ENCODE results near the gene GALNT4.

Gene GALNT4

GRCh38 chr12:89524541-89525304, at the start of gene GALNT4:
Gene GALNT4 (minus strand): TSS chr12:89524796. CDS start chr12:89524549, 247 bp downstream.
- peak; percentile 53 for DNase-seq (ENCODE audit: low read depth)

- DNase-seq (ENCODE audit: low read depth) = no peak
Observed at GRCh38 chr12:89573051-89573810, 48.6 kb upstream of the GALNT4 start.

DNA sequence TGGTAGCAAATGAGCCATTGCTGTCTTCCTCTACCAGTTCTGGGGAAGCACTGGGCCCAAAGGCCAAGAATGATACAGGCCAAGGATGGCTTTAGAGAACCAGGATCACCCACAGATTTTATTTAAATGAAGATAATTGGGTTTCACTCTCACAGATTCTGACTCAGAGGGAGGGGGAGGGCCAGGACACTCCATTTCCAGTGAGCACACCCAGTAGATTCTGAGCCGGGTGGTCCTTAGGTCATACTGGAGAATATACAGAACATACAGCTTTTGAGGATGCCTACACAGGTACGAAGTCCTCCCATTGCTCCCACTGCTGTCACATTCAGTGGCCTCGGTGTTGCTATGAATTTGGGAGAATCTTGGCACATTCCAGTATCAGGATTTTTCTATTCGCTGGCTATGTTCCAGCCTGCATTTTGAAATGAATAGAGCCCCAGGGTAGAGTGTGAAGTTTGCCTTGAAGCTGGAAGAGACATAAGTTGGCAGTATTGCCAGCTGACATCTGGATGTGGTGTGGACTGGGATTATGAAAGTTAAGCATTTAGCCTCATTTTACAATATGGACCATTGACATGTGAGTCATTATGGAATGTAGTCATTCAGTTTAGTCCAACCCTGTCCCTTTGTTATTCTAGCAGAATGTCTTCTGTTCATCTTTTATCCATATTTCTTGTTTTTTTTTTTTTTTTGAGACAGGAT, 47.0 kb upstream of the GALNT4 start:
- no peak for DNase-seq (ENCODE audit: low read depth)

- DNase-seq (ENCODE audit: low read depth) = no peak
Observed at GRCh38 chr12:89568484-89568883, 43.9 kb upstream of the GALNT4 start.

GRCh38 chr12:89567691-89568239, 43.2 kb upstream of the GALNT4 start:
- DNase-seq (ENCODE audit: low read depth) = no peak

DNA sequence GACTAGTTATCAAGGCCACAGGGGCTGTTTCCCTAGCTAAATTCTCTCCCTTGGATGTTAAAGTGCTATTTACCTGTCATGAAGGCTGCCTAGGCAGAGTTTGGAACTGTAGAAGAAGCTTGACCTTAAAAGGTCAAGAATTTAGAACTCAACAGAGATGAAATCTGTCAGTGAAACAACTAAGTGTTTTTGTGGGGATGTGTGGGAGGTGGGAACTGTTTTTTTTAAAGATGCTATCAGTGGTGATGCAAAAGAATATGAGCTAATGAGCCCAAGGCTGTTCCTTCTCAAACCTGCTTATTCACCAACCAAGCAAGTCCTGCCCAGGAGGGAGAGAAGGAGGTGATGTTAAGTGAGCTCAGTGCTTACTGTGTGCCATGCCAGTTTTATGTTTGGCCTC, 42.0 kb upstream of the GALNT4 start:
- no peak for DNase-seq (ENCODE audit: low read depth)

- DNase-seq (ENCODE audit: low read depth) = no peak
Observed at GRCh38 chr12:89565002-89565401, 40.4 kb upstream of the GALNT4 start.

DNA sequence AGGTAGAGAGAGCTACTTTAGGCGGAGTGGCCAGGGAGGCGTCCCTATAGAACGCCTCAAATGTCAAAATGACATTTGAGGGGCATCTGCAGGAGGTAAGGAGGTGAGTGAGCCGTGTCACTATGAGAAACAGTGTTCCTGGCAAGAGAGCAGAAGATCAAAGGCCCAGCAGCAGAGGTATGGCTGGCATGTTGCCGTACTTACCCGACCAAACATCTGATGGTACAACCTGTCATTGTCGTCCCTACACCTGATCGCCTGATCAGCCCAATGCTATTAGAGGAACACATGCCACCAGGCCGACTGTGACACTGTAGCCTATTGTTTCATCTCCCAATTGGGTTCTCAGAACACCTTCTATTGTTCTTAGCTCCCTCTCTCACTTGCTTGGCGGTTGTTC, 35.2 kb upstream of the GALNT4 start:
- DNase-seq (ENCODE audit: low read depth) = no peak

DNA sequence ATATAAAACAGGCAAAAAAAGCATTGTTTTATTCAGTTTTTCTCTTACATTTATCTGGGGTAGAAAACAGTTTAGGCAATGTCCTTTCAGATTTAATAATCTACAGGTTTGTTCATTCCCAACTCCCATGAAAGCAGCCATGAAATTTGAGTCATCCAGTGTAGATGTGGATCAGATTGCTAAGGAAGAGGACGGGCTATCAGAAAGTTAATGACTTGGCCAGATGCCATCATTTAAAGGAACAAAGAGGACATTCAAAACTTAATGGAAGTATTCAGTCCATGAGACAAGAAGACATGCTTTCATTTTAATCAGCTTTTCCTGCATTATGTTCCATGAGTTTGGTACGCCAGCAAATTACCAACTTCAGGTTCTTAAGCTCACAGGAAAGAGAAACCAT, 32.4 kb upstream of the GALNT4 start:
- DNase-seq (ENCODE audit: low read depth) = no peak

DNA sequence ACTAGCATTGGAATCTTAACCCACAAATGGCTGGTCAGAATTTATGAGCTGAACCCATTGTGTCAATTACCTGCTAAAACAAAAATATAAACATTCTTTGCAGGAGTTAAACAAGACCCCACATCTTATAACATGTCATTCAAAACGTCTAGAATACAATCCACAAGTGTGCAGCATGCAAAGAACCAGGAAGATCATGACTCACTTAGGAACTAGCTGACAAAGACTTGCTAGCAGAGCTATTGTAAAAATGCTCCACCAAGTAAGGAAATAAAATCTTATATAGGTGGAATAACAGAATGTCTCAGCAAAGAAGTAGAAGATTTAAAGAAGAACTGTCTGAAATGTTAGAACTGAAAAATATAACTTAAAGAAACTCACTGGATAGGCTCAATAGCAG, 27.8 kb upstream of the GALNT4 start:
- DNase-seq (ENCODE audit: low read depth) = no peak

DNA sequence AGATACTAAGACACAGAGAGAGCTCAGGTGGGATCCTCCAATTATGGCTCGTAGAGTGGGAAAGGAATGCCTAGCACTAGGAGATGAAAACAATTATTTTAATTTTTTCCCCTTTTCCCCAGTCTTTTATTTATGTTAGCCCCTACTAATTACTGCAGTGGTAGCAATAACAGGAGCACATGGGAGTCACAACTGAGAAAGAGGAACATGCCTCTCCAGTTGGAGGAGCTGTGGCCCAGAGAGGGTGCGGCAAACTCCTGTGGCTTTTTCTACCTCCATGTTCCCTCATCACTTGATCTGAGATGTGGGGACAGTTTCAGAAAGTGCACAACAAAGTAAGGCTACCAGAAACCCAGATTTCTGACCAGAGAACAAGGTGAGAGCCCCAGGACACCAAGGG, 27.2 kb upstream of the GALNT4 start:
- no peak for DNase-seq (ENCODE audit: low read depth)

DNA sequence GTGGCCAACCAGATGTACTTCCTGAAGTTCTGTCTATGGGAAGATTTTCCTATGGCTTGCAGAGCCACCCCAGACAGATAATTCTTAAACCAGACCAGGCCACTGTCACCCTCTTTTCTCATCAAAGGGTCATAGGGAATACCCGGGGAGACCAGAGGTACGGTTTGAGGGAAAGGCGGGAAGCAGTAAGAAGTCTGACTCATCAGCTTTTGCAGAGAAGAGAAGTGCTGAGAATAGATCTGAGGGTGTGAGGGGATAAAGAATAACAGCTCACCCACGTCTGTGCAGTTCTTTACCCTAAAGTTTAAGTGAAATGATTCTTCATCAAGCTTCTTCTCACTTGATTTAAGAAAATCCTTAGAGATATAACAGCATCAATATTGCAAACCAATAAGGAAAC, 22.5 kb upstream of the GALNT4 start:
- no peak for DNase-seq (ENCODE audit: low read depth)

DNA sequence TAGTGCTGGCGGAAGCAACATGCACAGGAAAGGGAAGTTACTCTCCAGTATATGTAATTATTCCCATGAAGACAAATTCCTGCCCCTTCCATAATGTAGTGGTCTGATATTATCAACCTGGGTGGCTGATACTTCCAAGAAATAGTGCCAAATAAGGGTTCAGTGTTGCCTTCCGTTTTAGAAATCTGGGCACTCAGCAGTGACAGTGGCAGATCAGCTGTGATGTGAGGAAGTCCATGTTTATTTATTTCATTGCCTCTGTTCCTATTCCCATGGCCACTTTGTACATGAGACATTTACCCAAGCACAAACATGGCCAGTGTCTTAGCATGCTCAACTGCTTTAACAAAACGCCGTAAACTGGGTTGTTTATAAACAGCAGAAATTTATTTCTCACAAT, 21.6 kb upstream of the GALNT4 start:
- no peak for DNase-seq (ENCODE audit: low read depth)

GRCh38 chr12:89544681-89545184, 20.1 kb upstream of the GALNT4 start:
- no peak for DNase-seq (ENCODE audit: low read depth)

GRCh38 chr12:89544022-89544421, 19.4 kb upstream of the GALNT4 start:
- DNase-seq (ENCODE audit: low read depth) = no peak

DNA sequence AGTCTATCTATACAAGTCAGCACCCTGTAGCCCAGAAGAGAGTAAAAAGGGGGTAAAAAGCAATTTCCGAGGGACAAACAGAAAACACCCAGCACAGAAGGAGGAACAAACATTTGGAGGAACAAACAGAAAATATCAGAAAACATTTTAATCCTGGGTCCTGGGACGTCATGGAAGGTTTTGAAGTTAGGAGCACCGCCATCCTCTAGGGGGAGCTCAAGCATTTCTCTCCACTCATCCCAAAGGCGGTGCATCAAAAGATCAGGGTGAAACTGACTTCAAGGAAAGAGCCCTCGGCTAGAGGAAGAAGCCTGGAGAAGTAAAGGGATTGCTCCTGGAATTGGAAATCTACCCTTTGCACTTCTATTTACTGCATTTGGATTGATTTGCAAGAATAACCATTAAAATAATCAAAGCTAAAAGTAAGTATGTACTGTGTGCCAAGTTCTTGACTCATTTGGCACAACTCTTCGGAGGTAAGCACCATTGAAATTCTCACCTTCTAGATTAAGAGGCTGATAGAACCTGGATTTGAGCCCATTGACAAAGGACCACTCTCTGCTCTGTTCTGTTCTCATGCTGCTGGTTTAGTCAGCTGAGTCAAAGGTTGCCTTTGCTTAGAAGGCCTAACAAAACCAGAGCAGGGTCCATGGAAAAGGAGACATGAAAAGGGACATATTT, 18.5 kb upstream of the GALNT4 start:
- DNase-seq (ENCODE audit: low read depth) = peak; percentile 51

GRCh38 chr12:89542236-89542635, 17.6 kb upstream of the GALNT4 start:
- DNase-seq (ENCODE audit: low read depth) = no peak

DNA sequence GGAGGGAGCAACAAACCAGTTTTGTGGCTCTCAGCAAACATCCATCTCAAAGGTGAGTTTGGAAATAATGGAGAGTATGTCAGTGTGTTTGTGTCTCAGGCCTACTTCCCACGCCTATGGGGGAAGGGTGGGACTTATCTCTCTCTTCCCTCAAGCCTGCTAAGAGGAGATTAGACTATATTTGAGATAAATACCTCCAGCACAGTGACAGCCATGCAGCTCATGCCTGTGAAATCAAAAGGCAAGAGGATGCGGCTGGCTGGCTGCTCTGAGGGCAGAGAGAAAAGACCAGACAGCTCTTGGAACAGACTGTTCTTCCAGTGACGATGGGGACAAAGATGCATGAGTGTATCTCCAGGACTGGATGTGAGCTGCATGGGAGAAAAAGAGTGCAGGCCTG, 16.0 kb upstream of the GALNT4 start:
- DNase-seq (ENCODE audit: low read depth) = no peak

- DNase-seq (ENCODE audit: low read depth) = no peak
Observed at GRCh38 chr12:89539426-89540223, 15.0 kb upstream of the GALNT4 start.

DNA sequence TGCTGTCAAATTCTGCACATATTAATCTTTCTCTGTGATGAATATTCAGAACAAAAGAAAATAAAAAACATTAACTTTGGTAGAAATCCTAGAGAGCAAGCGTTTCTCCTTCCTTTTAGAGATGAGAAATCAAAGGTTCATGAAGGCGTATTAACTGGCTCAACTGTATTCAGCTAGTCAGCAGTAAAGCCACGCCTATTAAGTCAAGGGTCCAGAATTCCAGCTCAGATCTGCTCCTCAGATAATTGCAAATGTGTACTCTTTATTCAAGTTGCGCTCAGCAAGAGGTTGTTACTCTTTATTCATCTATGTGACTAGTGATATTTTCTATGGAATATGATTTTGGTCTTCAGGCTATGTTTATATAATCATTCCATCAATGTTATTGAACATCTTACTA, 14.3 kb upstream of the GALNT4 start:
- DNase-seq (ENCODE audit: low read depth) = no peak

DNA sequence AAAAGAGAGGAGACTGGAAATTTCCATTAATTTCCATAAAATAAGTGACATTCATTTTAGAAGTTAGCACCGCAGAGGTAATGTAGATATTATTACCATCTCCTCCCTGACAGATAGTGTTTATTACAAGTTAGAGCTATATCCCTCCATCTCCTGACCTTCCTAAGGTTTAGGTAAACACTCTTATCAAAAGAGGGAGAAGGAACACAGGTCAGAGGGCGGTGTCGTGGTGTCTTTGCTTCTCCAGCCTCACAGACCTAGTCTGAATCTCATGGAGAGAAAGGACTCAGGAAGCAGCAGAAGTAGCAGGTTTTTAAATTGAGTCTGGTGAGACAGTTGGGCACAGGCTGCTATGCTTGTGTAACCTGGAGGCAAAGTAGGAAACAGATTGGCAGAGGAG, 12.8 kb upstream of the GALNT4 start:
- no peak for DNase-seq (ENCODE audit: low read depth)
